Measurements from ENCODE around the gene CIAO2A.
"Not testable (repeated sequence)": the region's sequence is repeated elsewhere in the genome, so short reads cannot be mapped to it uniquely, and the experiment has no call there.

Gene CIAO2A

DNA sequence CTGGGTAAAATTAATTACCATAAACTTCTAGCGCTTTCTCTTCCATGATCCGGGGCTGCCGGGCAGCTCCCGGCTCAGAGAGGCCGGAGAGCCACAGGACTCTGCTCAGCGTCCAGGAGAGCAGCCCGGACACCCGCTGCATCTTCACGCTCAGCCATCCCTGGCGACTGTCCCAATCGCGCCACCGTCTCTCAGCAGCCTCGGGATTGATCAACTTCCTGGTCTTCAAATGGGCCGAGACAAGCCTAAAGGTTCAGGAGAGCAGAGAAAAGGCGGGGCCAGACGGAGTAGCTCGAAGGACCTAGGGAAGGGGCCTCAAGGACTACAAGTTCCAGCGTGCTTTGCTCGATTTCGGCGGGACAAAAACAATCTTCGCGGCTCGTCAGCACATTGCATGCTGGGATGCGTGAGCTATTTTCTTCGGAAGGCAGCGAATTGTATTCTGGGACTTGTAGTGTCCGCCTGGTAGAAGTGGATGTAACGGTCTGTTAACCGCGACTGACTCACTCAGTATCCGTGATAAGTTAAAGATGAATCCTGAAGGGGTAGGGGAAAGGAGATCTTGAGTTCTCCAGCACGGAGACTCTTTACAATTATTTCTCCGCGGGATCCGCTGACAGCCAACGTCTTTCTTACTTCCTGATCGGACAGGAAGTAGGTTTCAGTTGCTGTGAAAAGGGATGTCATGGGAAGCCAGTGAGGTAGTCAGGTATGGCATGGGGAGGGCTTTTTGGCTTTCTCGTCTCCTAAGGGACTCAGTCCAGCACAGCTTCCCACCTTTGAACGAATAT is at the start of gene CIAO2A:
TSS of gene CIAO2A (minus strand) at position 212 of the 791 bp plus-strand sequence. CDS start at position 142, 70 bp downstream.
- peak; percentile 100 for DNase-seq

DNA sequence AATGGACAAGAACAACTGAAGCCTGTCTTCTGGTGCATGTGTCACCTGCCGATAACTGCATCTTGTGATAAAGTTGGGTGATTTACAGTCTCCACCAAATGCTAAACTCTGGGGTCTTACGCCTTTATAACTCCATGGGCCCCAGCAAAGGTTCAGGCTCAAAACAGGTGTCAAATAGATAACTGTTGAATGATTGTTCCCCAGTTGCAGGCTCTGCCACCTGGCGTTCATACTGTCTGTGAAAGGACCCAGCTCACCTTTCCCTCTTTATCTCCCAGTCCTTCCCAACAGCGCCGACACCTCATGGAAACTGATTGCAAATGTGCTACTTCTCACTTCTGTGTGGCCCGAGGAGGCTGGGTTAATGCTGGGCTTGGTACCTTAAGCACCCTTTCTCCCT is 49.6 kb upstream of the CIAO2A start:
- DNase-seq, result no peak

GRCh38 chr15:64141798-64142512 is 48.3 kb upstream of the CIAO2A start:
- DNase-seq, result no peak

DNA sequence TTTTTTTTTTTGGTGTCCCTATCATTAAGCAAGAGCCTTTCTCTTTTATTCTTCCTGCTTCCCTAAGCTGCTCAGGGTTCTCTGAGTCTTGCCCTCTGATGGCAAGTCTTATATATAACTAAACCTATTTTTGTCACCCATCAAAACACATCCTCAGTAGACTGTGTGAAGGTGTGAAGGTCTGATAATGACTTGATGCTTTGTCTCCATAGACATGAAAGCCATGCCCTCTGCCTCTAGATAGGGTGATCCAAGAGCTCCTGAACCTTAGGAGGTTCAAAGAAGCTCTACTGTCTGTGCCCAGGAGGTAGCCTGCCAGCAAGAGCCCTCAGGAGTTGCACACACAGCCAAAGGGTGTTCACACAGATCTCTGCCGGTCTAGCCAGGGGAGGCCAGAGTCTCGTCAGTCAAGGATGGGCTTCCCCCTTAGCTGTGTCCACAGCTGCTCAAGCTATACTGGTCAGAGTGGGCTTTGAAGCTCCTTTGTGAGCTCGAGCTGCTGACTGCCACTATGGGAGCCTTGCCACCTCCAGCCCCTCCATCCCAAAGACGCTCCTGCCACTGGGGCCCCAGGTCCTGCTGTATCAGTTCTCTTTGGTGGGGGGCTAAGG is 44.8 kb upstream of the CIAO2A start:
- no peak for DNase-seq

GRCh38 chr15:64137226-64137833 is 43.7 kb upstream of the CIAO2A start:
- DNase-seq, result peak; percentile 51

GRCh38 chr15:64136347-64136746 is 42.7 kb upstream of the CIAO2A start:
- DNase-seq, result no peak

- DNase-seq, result no peak
Measured at GRCh38 chr15:64134345-64134829, 40.7 kb upstream of the CIAO2A start.

DNA sequence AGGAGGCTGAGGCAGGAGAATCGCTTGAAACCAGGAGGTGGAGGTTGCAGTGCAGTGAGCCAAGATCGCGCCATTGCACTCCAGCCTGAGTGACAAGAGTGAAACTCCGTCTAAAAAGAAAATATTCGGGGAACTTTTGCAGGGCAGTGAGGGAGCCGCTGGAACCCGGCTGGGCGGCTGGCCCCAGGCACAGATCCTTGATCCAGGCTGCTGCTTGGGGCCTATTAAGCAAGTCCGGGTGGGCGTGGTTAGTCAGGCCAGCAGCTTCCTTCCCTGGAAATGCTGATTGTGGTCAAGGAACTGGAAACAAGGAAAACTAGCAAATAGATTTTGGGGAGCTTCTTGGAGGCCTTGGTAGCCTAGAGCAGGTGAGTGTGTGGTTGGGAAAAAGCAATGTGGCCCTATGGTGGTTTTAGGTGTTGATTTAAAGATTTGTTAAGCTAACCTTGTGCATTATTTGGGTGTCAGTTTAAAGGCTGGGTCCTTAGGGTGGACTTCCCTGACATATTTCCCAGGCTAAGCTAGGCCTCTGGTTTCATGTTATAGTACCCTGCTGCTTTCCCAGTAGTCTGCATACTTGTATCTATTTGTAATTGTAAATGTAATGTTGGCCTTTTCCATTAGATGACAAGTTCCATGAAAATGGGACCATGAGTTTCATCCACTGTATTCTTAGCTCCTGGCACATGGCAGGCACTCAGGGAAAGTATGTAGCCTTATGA is 40.1 kb upstream of the CIAO2A start:
- DNase-seq, result no peak

- DNase-seq, result no peak
Measured at GRCh38 chr15:64132217-64132616, 38.6 kb upstream of the CIAO2A start.

DNA sequence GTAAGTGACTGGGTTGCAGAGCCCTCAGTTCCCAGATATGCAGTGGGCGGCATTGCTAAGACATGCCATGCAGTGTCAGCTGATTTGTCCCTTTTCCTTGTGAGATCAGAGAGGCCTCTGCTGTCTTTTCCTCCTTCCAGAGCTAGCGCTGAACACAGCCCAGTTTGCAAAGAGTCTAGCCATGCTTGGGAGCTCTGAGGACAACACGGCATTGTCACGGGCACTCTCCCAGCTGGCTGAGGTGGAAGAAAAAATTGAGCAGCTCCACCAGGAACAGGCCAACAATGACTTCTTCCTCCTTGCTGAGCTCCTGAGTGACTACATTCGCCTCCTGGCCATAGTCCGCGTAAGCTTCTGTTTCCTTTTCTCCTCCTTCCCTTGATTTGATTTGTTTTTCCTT is 37.9 kb upstream of the CIAO2A start:
- DNase-seq, result no peak

DNA sequence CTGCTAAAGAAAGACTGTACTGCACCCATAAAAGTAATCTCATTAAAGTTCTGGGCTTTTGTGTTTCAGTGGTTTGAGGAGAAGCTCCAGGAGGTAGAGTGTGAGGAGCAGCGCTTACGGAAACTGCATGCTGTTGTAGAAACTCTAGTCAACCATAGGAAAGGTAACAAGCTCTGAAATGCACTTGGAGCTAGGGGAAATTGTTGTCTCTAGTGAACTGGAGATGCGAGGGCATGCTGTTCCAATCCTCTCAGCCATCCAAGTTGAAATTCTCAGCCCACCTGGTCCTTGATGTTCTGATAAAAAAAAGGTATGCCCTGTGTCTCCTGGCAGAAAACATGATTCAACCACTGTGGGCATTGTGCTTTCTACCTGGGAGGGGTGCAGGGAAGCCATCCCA is 36.5 kb upstream of the CIAO2A start:
- no peak for DNase-seq

- DNase-seq, result no peak
Measured at GRCh38 chr15:64127521-64128270, 34.1 kb upstream of the CIAO2A start.

DNA sequence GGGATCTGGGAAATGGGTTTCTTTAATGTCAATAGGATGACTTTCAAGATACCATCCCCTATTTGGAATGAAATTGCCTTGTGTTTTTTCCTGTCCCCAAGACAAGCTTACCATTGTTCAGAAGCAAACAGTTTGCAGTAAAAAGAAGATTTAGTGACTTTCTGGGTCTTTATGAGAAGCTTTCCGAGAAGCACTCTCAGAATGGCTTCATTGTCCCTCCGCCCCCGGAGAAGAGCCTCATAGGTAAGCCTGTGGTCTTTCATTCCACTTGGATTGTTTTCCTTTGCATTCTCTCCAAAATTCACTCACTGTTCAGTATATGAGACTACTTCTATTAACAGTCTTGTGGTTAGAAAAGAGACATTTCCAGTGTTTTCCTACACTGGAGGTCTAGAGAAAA is 32.3 kb upstream of the CIAO2A start:
- no peak for DNase-seq

GRCh38 chr15:64122936-64123351 is 29.3 kb upstream of the CIAO2A start:
- no peak for DNase-seq

GRCh38 chr15:64122444-64122843 is 28.8 kb upstream of the CIAO2A start:
- DNase-seq, result no peak

DNA sequence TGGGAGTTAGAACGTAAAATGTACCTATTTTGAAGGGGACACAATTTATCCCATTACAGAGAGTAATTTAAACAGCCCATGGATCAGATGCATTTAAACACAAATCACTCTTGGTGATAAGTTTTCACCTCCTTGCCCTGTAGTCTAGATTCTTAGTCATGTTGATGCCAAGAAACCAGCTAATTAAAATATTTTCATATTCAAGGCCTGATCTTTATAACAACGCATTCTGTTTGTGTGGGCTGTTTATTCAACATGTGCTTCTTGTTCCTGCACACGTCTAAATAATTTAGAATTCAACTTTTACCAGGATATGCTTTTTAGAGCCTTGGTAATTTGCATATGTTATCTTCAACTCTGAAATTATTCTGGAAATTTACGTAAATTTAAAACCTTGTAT is 28.0 kb upstream of the CIAO2A start:
- DNase-seq, result no peak

DNA sequence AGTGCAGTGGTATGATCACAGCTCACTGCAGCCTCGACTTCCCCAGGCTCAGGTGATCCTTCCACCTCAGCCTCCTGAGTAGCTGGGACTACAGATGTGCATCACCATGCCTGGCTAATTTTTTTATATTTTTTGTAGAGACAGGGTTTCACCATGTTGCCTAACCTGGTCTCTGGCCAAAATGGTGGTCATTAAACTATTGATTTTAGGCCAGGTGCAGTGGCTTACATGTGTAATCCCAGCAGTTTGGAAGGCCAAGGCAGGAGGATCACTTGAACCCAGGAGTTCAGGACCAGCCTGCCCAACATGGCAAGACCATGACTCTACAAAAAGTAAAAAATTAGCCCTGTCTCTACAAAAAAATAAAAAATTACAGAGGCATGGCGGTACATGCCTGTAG is 26.7 kb upstream of the CIAO2A start:
- not testable (repeated sequence) for DNase-seq

DNA sequence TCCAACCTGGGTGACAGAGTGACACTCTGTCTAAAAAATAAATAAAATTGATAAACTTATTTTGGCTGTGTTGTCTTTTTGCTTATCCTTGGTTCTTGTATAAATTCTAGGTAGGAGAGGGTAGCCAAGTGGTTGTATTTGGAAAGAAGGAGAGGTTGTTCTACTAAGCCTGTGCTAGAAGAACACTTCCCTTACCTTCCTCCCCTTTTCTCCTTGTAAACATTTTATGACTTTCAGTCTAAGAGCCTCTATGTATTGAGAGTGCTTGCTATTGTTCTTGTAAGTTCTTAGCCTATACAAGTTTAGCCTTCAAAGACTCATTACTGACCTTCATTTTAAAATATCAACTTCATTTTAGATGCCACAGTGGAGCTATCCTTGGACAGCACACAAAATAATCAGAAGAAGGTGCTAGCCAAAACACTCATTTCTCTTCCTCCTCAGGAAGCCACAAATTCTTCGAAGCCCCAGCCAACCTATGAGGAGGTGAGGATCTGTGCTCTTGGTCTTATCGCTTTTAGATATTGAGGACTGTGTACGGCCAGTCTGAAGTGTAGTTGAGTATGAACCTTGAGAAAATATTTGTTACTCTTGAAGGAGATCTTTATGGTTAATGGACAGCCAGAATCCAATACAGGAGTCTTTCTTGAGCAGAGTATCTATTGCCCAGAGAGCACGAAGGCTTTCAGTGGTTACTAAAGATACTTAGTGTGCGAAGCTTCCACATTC is 24.3 kb upstream of the CIAO2A start:
- DNase-seq, result no peak

- no peak for DNase-seq
Measured at GRCh38 chr15:64112904-64113303, 19.3 kb upstream of the CIAO2A start.

DNA sequence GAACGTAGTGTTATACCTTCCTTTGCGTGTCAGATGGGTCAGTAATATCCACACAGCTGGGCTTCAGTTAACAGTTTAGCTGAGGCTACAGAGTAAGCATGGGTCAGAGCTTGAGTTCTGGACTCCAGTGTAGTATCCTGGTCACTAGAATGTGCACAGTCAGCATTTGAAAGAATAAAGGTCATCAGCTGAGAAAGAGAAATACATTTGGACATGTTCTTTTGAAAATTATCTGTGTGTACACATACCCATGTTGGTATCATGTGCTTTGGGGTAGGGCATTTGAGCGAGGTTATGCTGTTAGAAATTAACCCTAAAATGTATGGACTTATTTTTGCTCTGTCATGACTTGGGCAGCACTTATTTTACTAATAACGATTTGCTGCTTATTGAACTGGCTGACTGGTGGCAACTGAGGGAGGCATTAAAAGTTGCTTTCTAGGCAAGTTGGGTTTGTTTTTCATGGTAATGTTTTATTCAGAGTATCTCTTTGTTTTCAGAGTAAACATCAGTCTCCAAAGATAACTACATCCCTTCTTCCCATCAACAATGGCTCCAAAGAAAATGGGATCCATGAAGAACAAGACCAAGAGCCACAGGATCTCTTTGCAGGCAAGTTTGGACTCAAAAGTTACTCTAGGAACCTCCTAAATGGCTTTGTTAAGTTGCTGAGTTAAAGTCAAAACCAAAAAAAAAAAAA is 18.6 kb upstream of the CIAO2A start:
- DNase-seq, result no peak

DNA sequence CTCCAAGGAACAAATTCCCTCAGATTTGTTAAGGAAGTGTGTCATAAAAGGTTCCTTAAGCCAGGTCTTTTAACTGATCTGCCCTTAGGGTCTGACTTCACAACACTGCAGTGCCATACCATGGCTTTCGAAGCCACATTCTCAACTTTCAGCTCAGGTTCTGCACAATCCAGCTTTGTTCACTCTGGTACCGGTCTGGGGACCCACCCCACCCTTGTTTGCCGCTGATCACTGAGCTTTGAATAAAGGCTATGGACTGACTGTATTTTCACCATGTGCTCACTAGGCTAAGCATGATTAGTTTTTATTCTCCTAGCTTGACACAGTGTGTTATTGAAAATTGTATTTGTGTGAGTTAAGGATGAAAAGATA is 18.0 kb upstream of the CIAO2A start:
- no peak for DNase-seq

Data from RPMI8226 (cell line).